Natural killer cell (primary cell): ENCODE data around the gene GATD1. TPM values are rescaled to one million over a fixed set of nuclear protein-coding genes. Genes with fewer than 3 reads are reported as not detected.

ENCODE experiments used
- ATAC-seq, 3 donors: fragments of 150-1000 bp in 2 of 3; fragments of 200-7000 bp in 1 of 3; cut with Tn5 transposase; 1 replicate in 1 of 3; 2 replicates in 2 of 3; pipeline ENCODE4 v1.10.0; 2021; ENCODE audit warnings: mild to moderate bottlenecking in 2 of 3, moderate library complexity in 2 of 3
- DNase-seq, 2 donors: peaks; one replicate each; pipeline versions ENCODE4 v3.0.0 to v3.0.0-alpha.2; 2013 to 2021; ENCODE audit warnings: mixed read lengths in 1 of 2
- H3K27ac ChIP-seq: one replicate; pipeline ENCODE4 v1.5.1; 2013; ENCODE audit warnings: mild to moderate bottlenecking, low read length
- H3K27me3 ChIP-seq: one replicate; pipeline ENCODE4 v1.6.1; 2013; ENCODE audit warnings: low read length; ENCODE audit not compliant: control insufficient read depth, insufficient read depth
- H3K36me3 ChIP-seq: one replicate; pipeline ENCODE4 v1.6.1; 2013; ENCODE audit warnings: low read length; ENCODE audit not compliant: control insufficient read depth, insufficient read depth
- H3K4me1 ChIP-seq: one replicate; pipeline ENCODE4 v1.6.1; 2013; ENCODE audit warnings: low read length; ENCODE audit not compliant: control insufficient read depth, insufficient read depth
- H3K4me3 ChIP-seq: one replicate; pipeline ENCODE4 v1.5.1; 2013; ENCODE audit warnings: low read length
- H3K9me3 ChIP-seq: one replicate; pipeline ENCODE4 v1.6.1; 2013; ENCODE audit warnings: low read length; ENCODE audit not compliant: control insufficient read depth, insufficient read depth
- H3K27ac Mint-ChIP-seq, 2 donors: one replicate each; pipeline ENCODE4 v1.8.0; 2022; ENCODE audit warnings: mild to moderate bottlenecking in 2 of 2, mixed read lengths in 2 of 2, moderate library complexity in 1 of 2
- H3K27me3 Mint-ChIP-seq, 2 donors: one replicate each; pipeline ENCODE4 v1.8.0; 2022; ENCODE audit warnings: low read depth in 2 of 2, mixed read lengths in 2 of 2
- H3K36me3 Mint-ChIP-seq: one replicate; pipeline ENCODE4 v1.8.0; 2022; ENCODE audit warnings: mixed read lengths
- H3K4me1 Mint-ChIP-seq, 2 donors: one replicate each; pipeline ENCODE4 v1.8.0; 2022; ENCODE audit warnings: mixed read lengths in 2 of 2
- H3K4me3 Mint-ChIP-seq: one replicate; pipeline ENCODE4 v1.8.0; 2022; ENCODE audit warnings: mild to moderate bottlenecking, moderate library complexity, mixed read lengths
- H3K9me3 Mint-ChIP-seq, 2 donors: one replicate each; pipeline ENCODE4 v1.8.0; 2022; ENCODE audit warnings: mixed read lengths in 2 of 2
- WGBS: methylation state at CpG from one replicate; pipeline ENCODE4 v1.1.7; 2013; ENCODE audit warnings: missing lambda C conversion rate; ENCODE audit not compliant: insufficient coverage; 5-methylcytosine and 5-hydroxymethylcytosine counted together
- intact Hi-C: fragments of 100-400 bp; cut with micrococcal nuclease; formaldehyde crosslinking; loops from one replicate; pipeline ENCODE4 v1.14.2; 2022
- total RNA-seq, 4 donors: library from RNA; stranded (reverse); fragments of 120-200 nt in 1 of 4; gene quantifications; one replicate each; pipeline versions ENCODE4 v1.2.3 to v1.2.4, GENCODE V29; 2013 to 2022
- TF ChIP-seq, protein P1 (sequence below): fragments of 200-600 bp; IDR thresholded peaks from one replicate; pipeline ENCODE4 v1.8.0; 2022; ENCODE audit warnings: antibody characterized with exemption

The GATD1 gene
- total RNA-seq, 3 donors from 2014 or later (not counting 1 experiment from before 2014, with no cell fraction given), result 40.4 to 43.1 (median 42.1) TPM

DNA sequence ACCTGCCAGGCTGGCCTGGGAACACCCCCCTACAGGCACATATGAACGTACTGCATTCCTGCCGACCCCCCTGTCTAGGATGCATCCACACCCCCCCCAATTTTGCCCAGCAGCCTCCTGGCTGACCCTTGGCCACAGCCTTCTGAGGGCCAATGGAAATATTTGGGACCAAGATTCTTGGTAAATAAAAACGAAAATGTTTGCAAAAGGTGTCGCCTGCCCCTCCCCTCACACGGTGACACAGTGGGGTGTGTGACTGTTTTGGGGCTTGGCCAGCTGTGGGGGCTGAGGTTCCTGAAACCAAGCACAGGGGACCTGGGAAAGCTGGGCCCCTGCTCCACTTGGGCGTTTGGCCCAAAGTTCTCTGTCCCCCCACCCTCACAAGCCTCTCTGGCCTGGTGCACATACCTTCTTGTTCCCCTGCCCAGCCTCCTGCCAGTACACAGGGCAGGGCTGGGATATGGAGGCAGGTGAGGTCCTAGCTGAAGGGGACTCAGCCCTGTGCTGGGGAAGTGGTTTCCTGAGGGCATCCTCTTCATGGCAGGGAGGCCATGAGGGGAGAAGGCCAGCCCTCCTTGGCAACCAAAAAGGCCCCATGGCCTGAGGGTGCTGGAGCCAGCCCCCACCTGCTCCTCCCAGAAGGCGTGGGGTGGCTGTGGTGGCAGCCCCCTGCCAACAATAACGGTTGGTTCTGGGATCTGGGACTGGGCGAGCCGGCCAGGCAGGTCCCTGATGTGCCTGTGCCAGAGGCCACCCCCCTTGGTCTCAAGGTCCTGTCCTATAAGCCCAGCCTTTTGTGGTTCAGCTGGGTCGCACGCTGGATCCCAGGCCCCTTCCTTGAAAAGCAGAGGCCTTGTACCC, 48.3 kb upstream of the GATD1 start:
- Mint-ChIP-seq H3K27ac (no peak overlapping the region), H3K9me3 (no peaks in the 10 kb centered on the region), H3K27me3 (peaks cover 0 to 26% of the 10 kb centered on the region in 2 donors), H3K4me1 (peaks cover 0 to 40% of the 10 kb centered on the region in 2 donors), H3K4me3 (no peak overlapping the region), H3K36me3 (no peaks in the 10 kb centered on the region)
- H3K36me3 ChIP-seq, result peaks cover 11% of the 10 kb centered on the region
- H3K27ac ChIP-seq, result no peak overlapping the region
- DNase-seq, result no peak
- 88% methylated on average over 12 of the region's 12 CpGs for WGBS
- H3K4me1 ChIP-seq, result peaks cover 63% of the 10 kb centered on the region
- TF ChIP-seq, protein P1, sequence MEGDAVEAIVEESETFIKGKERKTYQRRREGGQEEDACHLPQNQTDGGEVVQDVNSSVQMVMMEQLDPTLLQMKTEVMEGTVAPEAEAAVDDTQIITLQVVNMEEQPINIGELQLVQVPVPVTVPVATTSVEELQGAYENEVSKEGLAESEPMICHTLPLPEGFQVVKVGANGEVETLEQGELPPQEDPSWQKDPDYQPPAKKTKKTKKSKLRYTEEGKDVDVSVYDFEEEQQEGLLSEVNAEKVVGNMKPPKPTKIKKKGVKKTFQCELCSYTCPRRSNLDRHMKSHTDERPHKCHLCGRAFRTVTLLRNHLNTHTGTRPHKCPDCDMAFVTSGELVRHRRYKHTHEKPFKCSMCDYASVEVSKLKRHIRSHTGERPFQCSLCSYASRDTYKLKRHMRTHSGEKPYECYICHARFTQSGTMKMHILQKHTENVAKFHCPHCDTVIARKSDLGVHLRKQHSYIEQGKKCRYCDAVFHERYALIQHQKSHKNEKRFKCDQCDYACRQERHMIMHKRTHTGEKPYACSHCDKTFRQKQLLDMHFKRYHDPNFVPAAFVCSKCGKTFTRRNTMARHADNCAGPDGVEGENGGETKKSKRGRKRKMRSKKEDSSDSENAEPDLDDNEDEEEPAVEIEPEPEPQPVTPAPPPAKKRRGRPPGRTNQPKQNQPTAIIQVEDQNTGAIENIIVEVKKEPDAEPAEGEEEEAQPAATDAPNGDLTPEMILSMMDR, result no peak
- peaks cover 19% of the 10 kb centered on the region for H3K27me3 ChIP-seq
- no peak overlapping the region for H3K4me3 ChIP-seq
- intact Hi-C loops, result no loop called here
- H3K9me3 ChIP-seq, result no peaks in the 10 kb centered on the region
- no peak for ATAC-seq

DNA sequence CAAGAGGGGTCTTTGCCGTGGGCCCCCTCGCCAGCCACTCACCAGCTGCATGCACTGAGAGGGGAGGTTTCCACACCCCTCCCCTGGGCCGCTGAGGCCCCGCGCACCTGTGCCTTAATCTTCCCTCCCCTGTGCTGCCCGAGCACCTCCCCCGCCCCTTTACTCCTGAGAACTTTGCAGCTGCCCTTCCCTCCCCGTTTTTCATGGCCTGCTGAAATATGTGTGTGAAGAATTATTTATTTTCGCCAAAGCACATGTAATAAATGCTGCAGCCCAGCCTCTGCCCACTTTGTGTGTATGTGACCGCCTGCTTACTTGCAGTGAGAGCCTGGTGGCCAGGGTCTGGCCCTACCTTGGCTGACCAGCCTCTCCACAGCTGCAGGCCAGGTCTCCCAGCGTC, 47.7 kb upstream of the GATD1 start:
- TF ChIP-seq, protein P1, result no peak
- H3K27ac ChIP-seq, result no peak overlapping the region
- H3K4me3 ChIP-seq, result no peak overlapping the region
- Mint-ChIP-seq H3K4me1 (peaks cover 0 to 41% of the 10 kb centered on the region in 2 donors), H3K36me3 (no peaks in the 10 kb centered on the region), H3K4me3 (no peak overlapping the region), H3K27ac (no peak overlapping the region), H3K9me3 (no peaks in the 10 kb centered on the region), H3K27me3 (peaks cover 0 to 22% of the 10 kb centered on the region in 2 donors)
- H3K36me3 ChIP-seq, result peaks cover 11% of the 10 kb centered on the region
- WGBS, result 92% methylated on average over 11 of the region's 11 CpGs
- peaks cover 17% of the 10 kb centered on the region for H3K27me3 ChIP-seq
- DNase-seq (no peak), ATAC-seq (no peak)
- intact Hi-C loops, result no loop called here
- peaks cover 62% of the 10 kb centered on the region for H3K4me1 ChIP-seq
- H3K9me3 ChIP-seq, result no peaks in the 10 kb centered on the region

DNA sequence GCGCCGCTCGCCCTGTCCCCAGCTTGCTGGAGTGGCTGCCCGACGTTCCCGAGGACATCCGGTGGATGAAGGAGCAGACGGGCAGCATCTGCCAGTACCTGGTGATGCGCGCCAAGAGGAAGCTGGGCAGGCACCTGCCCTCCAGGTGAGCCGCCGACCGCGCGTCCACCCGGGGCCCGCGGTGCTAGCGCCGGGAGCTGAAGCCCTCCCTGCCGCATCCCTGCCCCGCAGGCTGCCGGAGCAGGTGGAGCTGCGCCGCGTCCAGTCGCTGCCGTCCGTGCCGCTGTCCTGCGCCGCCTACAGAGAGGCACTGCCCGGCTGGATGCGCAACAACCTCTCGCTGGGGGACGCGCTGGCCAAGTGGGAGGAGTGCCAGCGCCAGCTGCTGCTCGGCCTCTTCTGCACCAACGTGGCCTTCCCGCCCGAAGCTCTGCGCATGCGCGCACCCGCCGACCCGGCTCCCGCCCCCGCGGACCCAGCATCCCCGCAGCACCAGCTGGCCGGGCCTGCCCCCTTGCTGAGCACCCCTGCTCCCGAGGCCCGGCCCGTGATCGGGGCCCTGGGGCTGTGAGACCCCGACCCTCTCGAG, 47.1 kb upstream of the GATD1 start:
- Mint-ChIP-seq H3K27ac (no peak overlapping the region), H3K4me1 (peaks cover 0 to 38% of the 10 kb centered on the region in 2 donors), H3K36me3 (no peaks in the 10 kb centered on the region), H3K4me3 (no peak overlapping the region), H3K27me3 (peaks cover 0 to 17% of the 10 kb centered on the region in 2 donors), H3K9me3 (no peaks in the 10 kb centered on the region)
- peaks cover 11% of the 10 kb centered on the region for H3K36me3 ChIP-seq
- DNase-seq (no peak), ATAC-seq (no peak)
- 97% methylated on average over 59 of the region's 59 CpGs for WGBS
- H3K4me3 ChIP-seq, result no peak overlapping the region
- H3K4me1 ChIP-seq, result peaks cover 56% of the 10 kb centered on the region
- peaks cover 13% of the 10 kb centered on the region for H3K27me3 ChIP-seq
- no peak overlapping the region for H3K27ac ChIP-seq
- no peaks in the 10 kb centered on the region for H3K9me3 ChIP-seq
- intact Hi-C loops, result no loop called here
- TF ChIP-seq, protein P1, result no peak
